ENCODE data around the gene SYT11. TPM values are rescaled to one million over a fixed set of nuclear protein-coding genes. Genes with fewer than 3 reads are reported as not detected.
"Not testable (repeated sequence)": the region's sequence is repeated elsewhere in the genome, so short reads cannot be mapped to it uniquely, and the experiment has no call there.

Gene SYT11, protein sequence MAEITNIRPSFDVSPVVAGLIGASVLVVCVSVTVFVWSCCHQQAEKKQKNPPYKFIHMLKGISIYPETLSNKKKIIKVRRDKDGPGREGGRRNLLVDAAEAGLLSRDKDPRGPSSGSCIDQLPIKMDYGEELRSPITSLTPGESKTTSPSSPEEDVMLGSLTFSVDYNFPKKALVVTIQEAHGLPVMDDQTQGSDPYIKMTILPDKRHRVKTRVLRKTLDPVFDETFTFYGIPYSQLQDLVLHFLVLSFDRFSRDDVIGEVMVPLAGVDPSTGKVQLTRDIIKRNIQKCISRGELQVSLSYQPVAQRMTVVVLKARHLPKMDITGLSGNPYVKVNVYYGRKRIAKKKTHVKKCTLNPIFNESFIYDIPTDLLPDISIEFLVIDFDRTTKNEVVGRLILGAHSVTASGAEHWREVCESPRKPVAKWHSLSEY
- 188 TPM for total RNA-seq

GRCh38 chr1:155859234-155859829 lies at the start of gene SYT11:
Gene SYT11, plus strand, starts transcription at chr1:155859567. Its CDS starts 195 bp downstream, at chr1:155859762.
- DNase-seq, result peak; percentile 95

DNA sequence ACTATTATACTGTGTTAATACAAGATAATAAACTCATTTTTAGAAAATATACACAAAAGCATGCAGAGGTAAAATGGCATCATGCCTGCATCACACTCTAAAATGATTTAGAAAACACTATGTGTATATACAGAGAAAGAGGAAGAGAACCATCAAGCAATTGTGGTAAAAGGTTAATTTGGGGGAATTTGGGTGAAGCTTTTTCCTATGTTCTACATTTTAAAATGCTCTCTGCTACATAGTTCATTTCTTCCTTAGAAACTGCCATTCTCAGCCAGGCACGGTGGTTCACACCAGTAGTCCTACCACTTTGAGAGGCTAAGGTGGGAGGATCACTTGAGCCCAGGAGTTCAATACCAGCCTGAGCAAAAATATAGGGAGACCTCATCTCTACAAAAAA lies 46.5 kb upstream of the SYT11 start:
- DNase-seq, result no peak

DNA sequence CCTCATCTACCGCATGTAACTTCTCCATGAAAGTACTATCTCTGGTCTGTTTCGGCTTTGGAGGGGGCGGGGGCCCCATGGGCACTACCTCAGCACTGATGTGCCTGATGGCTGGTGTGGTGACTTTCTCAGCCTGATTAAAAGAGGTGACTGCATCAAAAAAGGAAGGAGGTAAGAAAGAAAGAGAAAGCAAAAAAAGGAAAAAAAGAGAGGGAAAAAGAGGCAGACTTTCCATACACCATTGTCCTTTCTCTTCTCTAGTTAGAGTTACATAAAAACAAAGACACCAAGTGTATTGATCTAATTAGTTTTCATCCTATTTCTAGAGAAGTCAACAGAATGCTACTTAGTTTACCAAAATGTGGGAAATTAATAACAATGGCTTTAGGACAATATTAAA lies 45.7 kb upstream of the SYT11 start:
- no peak for DNase-seq

DNA sequence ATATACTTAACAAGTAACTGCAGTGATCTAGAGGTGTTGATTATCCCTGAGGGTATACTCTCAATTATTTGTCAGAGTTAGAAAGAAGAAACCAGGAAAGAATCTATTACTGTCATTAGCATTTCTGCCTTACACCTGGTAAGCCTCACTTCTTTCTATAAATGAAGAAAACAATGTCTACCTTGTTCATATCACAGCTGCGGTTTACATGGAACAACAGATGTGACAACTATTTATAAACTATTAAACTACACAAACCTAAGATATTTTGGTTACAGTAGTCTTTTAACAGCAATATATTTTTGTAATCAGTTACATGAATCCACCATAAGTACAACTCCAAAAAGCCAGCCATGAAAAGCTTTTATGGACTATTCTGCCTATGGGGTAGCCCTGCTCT lies 43.0 kb upstream of the SYT11 start:
- no peak for DNase-seq

- no peak for DNase-seq
These were observed 31.9 kb upstream of the SYT11 start for GRCh38 chr1:155827450-155827849.

GRCh38 chr1:155831279-155831976 lies 27.9 kb upstream of the SYT11 start:
- no peak for DNase-seq

DNA sequence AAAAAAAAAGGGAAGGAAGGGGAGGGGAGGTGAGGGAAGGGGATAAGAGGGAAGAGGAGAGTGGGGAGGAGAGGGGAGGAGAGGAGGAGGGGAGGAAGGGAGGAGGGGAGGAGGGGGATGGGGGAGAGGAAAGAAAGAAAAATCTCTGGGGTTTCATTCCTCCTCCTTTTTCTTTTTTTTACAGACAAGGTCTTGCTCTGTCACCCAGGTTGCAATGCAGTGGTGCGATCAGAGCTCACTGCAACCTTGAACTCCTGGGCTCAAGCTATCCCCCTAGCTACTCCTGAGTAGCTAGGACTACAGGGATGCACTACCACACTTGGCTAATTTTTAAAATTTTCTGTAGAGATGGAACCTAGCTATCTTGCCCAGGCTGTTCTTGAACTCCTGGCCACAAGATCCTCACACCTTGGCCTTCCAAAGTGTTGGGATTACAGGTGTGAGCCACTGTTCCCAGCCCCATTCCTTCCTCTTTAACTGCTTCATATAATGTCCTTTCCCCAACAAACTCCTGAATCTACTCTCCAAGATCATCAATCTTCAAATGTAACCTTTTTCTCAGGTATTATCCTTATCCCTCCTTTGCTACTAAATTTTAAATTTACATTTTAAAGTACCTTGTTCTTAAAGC lies 25.6 kb upstream of the SYT11 start:
- no peak for DNase-seq

DNA sequence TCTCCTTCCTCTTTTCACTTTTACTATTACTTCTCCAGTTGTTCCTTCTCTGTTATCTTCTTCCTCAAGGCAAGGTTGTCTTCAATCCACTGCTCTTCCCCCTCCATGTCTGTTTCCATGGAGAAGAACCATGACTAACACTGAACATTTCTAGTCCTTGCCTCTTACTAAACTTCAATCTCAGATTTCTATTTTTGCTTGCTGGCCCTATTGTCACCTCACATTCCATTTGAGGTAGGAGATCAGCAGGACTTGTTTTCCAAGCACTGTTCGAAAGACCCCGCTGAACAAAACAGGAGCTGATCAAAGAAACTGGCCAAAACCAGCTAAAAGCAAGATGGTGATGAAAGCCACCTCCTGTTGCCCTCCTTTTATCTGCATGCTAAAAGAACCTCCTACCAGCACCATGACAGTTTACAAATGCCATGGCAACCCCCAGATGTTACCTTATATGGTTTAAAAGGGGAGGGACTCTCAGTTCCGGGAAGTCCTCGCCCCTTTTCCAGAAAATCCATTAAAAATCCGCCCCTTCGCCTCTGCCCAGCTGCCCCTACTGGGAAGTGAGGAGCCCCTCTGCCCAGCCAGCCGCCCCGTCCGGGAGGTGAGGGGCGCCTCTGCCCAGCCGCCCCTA lies 25.0 kb upstream of the SYT11 start:
- no peak for DNase-seq

DNA sequence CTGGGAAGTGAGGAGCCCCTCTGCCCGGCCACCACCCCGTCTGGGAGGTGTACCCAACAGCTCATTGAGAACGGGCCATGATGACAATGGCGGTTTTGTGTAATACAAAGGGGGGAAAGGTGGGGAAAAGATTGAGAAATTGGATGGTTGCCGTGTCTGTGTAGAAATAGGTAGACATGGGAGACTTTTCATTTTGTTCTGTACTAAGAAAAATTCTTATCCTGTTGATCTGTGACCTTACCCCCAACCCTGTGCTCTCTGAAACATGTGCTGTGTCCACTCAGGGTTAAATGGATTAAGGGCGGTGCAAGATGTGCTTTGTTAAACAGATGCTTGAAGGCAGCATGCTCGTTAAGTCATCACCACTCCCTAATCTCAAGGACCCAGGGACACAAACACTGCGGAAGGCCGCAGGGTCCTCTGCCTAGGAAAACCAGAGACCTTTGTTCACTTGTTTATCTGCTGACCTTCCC lies 24.4 kb upstream of the SYT11 start:
- not testable (repeated sequence) for DNase-seq

DNA sequence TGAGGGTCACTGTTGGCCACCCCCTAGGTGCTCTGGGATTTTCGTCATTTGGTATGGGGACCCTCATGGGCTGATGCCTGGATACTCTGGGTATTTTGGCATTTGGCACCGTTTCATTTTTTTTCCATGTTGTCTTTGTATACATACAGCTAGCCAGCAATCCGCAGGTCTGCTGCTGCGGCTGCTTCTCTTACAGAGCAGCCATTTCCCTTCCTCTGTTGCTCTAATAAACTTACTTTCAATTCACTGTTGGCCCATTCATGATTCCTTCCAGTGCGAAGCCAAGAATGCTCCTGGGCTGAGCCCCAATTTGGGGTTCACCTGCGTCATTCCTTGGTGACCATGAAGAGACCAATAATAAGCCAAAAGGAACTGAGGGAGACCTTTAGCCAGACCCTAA lies 23.8 kb upstream of the SYT11 start:
- DNase-seq, result no peak

DNA sequence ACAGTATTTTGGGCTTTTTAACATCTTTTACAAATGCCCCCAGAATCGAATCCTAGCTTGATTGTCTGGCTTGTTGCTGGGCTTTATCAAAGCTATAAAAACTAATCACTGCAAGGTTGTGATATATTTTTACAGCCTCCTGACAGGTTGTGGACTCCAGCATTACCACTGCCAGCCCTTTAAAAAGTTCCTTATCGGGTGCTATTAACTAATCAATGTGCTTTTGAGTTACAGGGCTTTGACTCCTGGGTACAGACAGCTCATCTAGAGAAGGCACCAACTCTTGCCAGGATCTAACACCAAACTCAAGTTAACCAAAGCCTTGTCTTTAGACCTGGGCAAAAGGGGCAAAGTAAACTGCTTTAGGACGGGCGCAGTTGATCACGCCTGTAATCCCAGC lies 19.0 kb upstream of the SYT11 start:
- no peak for DNase-seq

DNA sequence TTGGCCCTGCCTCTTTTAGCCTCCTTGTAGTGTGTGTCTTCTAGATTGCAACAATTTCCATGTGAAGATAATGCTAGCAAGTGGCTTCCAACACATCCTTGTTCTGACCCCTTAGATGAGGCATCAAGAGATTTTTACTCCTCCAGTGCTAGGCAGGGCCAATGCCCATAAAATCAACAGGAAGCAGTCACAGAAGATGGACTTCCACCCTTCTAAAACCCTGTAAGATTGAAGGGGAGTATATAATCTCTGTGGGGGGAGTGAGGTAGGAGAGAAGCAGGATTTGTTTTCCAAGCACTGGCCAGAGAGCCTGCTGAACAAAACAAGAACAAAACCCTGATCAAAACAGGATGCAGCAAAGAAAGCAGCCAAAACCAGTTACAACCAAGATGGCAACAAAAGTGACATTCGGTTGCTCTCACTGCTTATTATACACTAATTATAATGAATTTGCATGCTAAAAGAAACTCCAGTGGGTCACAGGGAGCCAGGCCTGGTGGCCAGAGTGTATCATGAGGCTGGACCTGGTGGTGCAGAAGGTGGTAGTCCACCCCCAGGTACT lies 14.4 kb upstream of the SYT11 start:
- no peak for DNase-seq

GRCh38 chr1:155847823-155848529 lies 11.4 kb upstream of the SYT11 start:
- DNase-seq, result no peak

DNA sequence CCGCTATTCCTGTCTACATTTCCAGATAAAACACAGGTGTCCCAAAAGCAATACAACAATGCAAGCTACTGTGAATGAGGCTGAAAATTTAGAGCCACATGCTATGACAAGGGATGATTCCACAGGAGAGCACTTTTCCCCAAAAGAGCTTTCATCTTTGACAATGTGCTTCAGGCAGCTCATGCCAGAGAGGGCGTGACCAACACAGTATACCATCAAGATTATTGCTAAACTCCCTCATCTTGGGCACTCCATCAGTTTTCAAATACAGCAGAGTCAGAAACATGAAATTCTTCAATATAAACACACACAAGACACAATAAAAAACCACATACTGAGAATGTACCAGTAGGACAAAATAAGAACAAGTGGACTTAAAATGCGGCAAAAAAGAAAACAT lies 9.0 kb upstream of the SYT11 start:
- no peak for DNase-seq

- DNase-seq, result no peak
These were observed 3.0 kb upstream of the SYT11 start for GRCh38 chr1:155856257-155856974.

- DNase-seq, result peak; percentile 81
These were observed 2.1 kb upstream of the SYT11 start, which contains the start of gene GON4L for GRCh38 chr1:155856975-155857930. Gene GON4L, minus strand, starts transcription at chr1:155857214. Its CDS starts 3,434 bp downstream, at chr1:155853780.

DNA sequence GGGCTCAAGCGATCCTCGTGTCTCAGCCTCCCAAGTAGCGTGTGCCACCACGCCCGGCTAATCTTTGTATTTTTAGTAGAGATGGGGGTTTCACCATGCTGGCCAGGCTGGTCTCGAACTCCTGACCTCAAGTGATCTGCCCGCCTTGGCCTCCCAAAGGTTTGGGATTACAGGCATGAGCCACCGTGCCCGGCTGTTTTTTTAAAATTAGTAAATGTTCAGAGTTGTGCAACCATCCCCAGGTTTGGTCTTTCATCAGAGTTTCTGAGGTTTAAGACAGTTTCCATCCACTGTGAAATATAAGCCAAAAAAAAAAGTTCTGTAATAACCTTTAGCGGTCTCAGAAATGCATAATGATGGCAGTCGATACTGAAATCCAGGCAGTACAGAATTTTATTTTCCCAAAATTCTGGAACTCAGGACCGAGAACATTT lies 550 bp upstream of the SYT11 start:
- DNase-seq, result no peak

DNA sequence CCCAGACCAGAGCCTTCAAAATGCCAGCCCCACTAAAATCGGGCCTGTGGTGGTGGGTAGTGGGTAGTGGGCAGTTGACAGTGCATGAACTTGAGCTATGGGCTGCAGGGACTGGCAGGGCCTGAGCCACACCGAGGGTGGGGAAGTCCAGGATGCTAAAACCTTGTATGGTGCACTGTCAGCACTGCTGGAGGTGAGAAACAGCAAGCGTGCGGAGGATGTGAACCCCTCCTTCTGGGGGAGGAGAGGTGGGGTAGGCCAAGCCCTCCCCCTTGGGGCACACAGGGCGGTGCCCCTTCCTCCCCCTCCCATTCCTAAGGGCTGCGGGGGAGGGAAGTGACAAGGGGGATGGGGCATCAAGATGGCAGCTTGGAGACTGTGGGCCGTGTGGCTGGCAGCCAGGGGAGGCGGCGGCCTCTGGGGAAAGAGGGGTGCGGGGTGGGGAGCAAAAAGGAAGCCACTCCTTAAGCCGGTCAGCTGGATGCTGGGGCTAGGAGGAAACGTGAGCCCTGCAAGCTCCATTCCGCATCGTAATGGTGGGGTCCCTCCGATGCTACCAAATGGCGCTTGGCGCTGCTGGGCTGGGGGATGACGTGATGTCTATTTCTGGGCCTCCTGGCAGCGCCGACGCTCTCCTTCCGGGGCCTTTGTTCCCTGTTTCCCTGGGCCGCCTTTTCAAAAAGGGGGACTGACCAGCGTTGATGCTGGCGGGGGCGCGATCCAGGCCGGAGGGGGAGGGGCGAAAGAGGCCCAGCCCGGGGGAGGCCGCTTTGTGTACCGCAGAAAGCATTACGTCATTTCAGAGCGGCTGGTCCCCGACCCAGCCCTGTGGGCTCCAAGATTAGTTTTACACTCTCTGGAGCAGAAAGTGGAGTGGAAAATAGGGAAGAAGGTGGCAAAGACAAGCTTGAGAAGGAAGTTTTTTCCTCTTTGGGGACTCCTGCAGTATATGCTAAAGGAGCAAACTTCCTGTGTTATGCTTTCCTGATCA lies 809 bp downstream of the SYT11 start:
- DNase-seq, result peak; percentile 85

Measured in occipital lobe (tissue), 2 donors.